ENCODE measurements around the gene C15orf62. TPM values are rescaled to one million over a fixed set of nuclear protein-coding genes. Genes with fewer than 3 reads are reported as not detected.
A peak's percentile ranks its signal among the peaks of the same experiment; 100 is the strongest.

Gene C15orf62
- total RNA-seq, 1 donor from 2014 or later, result 6.5 TPM

DNA sequence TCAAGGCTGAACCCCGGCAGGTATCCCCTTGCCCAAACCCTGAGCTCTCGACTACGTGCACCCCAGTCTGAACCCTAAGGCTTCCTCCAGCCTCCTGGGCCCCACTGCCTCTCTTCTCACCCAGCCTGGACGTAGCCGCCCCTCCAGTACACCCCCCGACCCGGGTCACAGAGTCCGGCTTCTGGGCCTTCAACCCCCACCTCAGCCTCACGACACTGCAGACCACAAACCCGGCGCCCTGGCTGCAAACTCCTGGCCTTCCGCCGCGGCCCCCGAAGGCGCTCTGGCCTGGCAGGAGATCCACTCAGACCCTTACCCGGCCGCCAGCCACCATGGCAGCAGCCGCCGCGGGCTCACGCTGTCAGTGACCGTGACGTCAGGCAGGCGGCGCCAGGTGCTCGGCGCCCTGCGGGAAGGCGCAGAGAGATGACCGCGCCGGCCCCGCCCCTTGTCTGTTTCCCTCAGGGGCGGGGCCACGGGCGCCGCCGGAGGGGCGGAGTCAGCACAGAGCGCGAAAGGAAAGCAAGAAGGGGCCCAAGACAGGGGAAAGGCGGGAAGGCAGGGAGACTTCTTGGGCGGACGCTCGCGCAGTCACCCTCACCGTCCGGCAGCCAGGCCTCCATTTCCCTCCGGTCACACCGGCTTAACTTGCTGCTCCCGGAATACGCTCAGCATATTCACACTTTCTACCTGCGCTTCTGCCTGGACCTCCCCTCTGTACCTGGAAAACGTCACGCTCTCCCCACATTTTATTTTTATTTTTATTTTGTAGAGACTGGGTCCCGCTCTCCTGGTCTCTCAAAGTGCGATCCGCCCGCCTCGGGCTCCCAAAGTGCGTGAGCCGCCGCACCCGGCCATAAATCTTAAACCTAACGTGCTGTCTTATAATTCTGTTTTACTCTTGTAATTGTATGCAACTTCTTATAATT is 14.6 kb upstream of the C15orf62 start, which contains the start of gene RMDN3:
Gene RMDN3 (minus strand): TSS at position 372 of the 929 bp plus-strand sequence. CDS start 471 bp downstream, outside the sequence.
- Mint-ChIP-seq H3K27ac (peak within 1 kb of the TSS; percentile 91), H3K36me3 (ENCODE audit: low read depth) (peaks cover 27% of the 10 kb centered on the region), H3K4me1 (peaks cover 25% of the 10 kb centered on the region), H3K4me3 (peak within 1 kb of the TSS; percentile 90), H3K9me3 (no peaks in the 10 kb centered on the region), H3K27me3 (no peaks in the 10 kb centered on the region)
- CTCF ChIA-PET, result interaction anchor here (1.0 to 2.0 kb wide), 2 partner anchors 14 to 28 kb away, joined by 3 to 5 read pairs; partner anchors contain the start of gene C15orf62
- TF ChIP-seq, protein P1, sequence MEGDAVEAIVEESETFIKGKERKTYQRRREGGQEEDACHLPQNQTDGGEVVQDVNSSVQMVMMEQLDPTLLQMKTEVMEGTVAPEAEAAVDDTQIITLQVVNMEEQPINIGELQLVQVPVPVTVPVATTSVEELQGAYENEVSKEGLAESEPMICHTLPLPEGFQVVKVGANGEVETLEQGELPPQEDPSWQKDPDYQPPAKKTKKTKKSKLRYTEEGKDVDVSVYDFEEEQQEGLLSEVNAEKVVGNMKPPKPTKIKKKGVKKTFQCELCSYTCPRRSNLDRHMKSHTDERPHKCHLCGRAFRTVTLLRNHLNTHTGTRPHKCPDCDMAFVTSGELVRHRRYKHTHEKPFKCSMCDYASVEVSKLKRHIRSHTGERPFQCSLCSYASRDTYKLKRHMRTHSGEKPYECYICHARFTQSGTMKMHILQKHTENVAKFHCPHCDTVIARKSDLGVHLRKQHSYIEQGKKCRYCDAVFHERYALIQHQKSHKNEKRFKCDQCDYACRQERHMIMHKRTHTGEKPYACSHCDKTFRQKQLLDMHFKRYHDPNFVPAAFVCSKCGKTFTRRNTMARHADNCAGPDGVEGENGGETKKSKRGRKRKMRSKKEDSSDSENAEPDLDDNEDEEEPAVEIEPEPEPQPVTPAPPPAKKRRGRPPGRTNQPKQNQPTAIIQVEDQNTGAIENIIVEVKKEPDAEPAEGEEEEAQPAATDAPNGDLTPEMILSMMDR (IDR thresholded peaks at IDR 0.05), result no peak
- intact Hi-C loops (cut with micrococcal nuclease), result loop anchor here (1.0 to 2.0 kb wide), 6 partner anchors 9 to 139 kb away; partner anchors contain the start of genes C15orf62, DNAJC17, GCHFR and VPS18
- POLR2A ChIA-PET, result interaction anchor here (0.6 to 6.2 kb wide), 3 partner anchors 15 to 190 kb away, joined by 3 to 30 read pairs (median 5); partner anchors contain the start of genes C15orf62 and CCDC32
- ATAC-seq (ENCODE audit: low read depth) (peak; percentile 97), DNase-seq (peak; percentile 93)

DNA sequence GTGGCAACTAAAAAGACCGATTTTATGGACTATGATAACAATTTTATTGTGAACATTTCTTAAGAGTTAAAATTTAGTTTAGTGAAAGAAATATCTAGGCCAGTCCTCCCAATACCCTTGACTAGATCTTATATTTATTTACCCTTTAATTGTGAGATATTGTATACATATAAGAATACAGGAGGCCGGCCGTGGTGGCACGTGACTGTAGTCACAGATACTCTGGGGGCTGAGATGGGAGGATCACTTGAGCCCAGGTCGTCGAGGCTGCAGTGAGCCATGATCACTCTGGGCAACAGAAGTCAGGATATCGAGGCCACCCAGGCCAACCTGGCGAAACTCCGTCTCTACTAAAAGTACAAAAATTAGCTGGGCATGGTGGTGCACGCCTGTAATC is 14.0 kb upstream of the C15orf62 start:
- CTCF ChIA-PET, result interaction anchor here (1.3 to 2.0 kb wide), 2 partner anchors 13 to 26 kb away, joined by 5 to 7 read pairs; partner anchors contain the start of gene C15orf62
- H3K27ac Mint-ChIP-seq, result peak overlapping the region; percentile 91
- no peaks in the 10 kb centered on the region for H3K9me3 Mint-ChIP-seq

GRCh38 chr15:40756938-40757337 is 12.8 kb upstream of the C15orf62 start:
- H3K36me3 Mint-ChIP-seq (ENCODE audit: low read depth), result peaks cover 12% of the 10 kb centered on the region
- no peak overlapping the region for H3K27ac Mint-ChIP-seq
- intact Hi-C loops (cut with micrococcal nuclease), result no loop called here
- no peaks in the 10 kb centered on the region for H3K27me3 Mint-ChIP-seq
- no peak overlapping the region for H3K4me3 Mint-ChIP-seq
- H3K4me1 Mint-ChIP-seq, result peaks cover 25% of the 10 kb centered on the region
- no peaks in the 10 kb centered on the region for H3K9me3 Mint-ChIP-seq
- TF ChIP-seq, protein P1 (IDR thresholded peaks at IDR 0.05), result no peak
- DNase-seq, result no peak
- no peak for ATAC-seq (ENCODE audit: low read depth)
- ChIA-PET CTCF (interaction anchor here (0.7 to 2.0 kb wide), 3 partner anchors 12 to 28 kb away, joined by 3 to 7 read pairs (median 5); partner anchors contain the start of gene C15orf62), POLR2A (interaction anchor here (0.5 to 6.2 kb wide), 3 partner anchors 13 to 196 kb away, joined by 5 to 30 read pairs (median 5); partner anchors contain the start of genes C15orf62 and CHAC1)

More for the DNA sequence above, 14.0 kb upstream of the C15orf62 start:
- intact Hi-C loops (cut with micrococcal nuclease), result loop anchor here (1.0 to 2.0 kb wide), 6 partner anchors 8 to 138 kb away; partner anchors contain the start of genes C15orf62, DNAJC17, GCHFR and VPS18
- ATAC-seq (ENCODE audit: low read depth) (no peak), DNase-seq (no peak)
- Mint-ChIP-seq H3K36me3 (ENCODE audit: low read depth) (peaks cover 22% of the 10 kb centered on the region), H3K27me3 (no peaks in the 10 kb centered on the region), H3K4me1 (peaks cover 25% of the 10 kb centered on the region), H3K4me3 (peak overlapping the region; percentile 90)
- TF ChIP-seq, protein P1 (IDR thresholded peaks at IDR 0.05), result no peak
- POLR2A ChIA-PET, result interaction anchor here (0.6 to 6.2 kb wide), 3 partner anchors 14 to 197 kb away, joined by 5 to 30 read pairs (median 5); partner anchors contain the start of genes C15orf62 and CHAC1

GRCh38 chr15:40759961-40760360 is 9.8 kb upstream of the C15orf62 start:
- Mint-ChIP-seq H3K9me3 (no peaks in the 10 kb centered on the region), H3K36me3 (ENCODE audit: low read depth) (peaks cover under 1% of the 10 kb centered on the region), H3K4me1 (peaks cover 20% of the 10 kb centered on the region), H3K27ac (no peak overlapping the region), H3K4me3 (no peak overlapping the region), H3K27me3 (no peaks in the 10 kb centered on the region)
- TF ChIP-seq, protein P1 (IDR thresholded peaks at IDR 0.05), result no peak
- intact Hi-C loops (cut with micrococcal nuclease), result no loop called here
- POLR2A ChIA-PET, result interaction anchor here (6.2 kb wide), 1 partner anchor 10 kb away, joined by 30 read pairs; the partner anchor contains the start of gene C15orf62
- CTCF ChIA-PET, result no interaction called here
- ATAC-seq (ENCODE audit: low read depth) (no peak), DNase-seq (no peak)

Measured in activated B cell treated with CpG ODN at 0.5 μM for 24 hours (primary cell).